Epithelial cell of esophagus (primary cell): ENCODE results near the gene FARS2.

Experiments
- DNase-seq: peaks from one replicate; pipeline ENCODE4 v3.0.0; 2010; ENCODE audit warnings: low read depth
- H3K4me3 ChIP-seq: 2 replicates; pipeline ENCODE4 v1.5.1; 2011; ENCODE audit warnings: mild to moderate bottlenecking, low read length, control low read depth
- CTCF ChIP-seq: IDR thresholded peaks from 2 replicates; pipeline ENCODE4 v1.5.1; 2011; ENCODE audit warnings: low read depth, mild to moderate bottlenecking, low read length, control low read depth, inconsistent platforms; ENCODE audit not compliant: insufficient read depth; ENCODE audit errors: missing control alignments

FARS2 gene

GRCh38 chr6:5219011-5219691 lies 42.2 kb upstream of the FARS2 start:
- peak; percentile 22 for DNase-seq
- TF ChIP-seq CTCF, result no peak
- no peak overlapping the region for H3K4me3 ChIP-seq

- no peak overlapping the region for H3K4me3 ChIP-seq
- TF ChIP-seq CTCF, result peak; percentile 8
- DNase-seq, result no peak
These were observed 40.9 kb upstream of the FARS2 start for GRCh38 chr6:5220443-5220842.

- no peak for TF ChIP-seq CTCF
- H3K4me3 ChIP-seq, result no peak overlapping the region
- DNase-seq, result no peak
These were observed 38.0 kb upstream of the FARS2 start for GRCh38 chr6:5223309-5223708.

GRCh38 chr6:5229356-5229755 lies 32.0 kb upstream of the FARS2 start:
- no peak for DNase-seq
- no peak overlapping the region for H3K4me3 ChIP-seq
- no peak for TF ChIP-seq CTCF

GRCh38 chr6:5230081-5230480 lies 31.2 kb upstream of the FARS2 start:
- no peak overlapping the region for H3K4me3 ChIP-seq
- no peak for DNase-seq
- no peak for TF ChIP-seq CTCF

- DNase-seq, result no peak
- no peak overlapping the region for H3K4me3 ChIP-seq
- TF ChIP-seq CTCF, result no peak
These were observed 30.0 kb upstream of the FARS2 start for GRCh38 chr6:5231289-5231688.

- no peak overlapping the region for H3K4me3 ChIP-seq
- TF ChIP-seq CTCF, result no peak
- no peak for DNase-seq
These were observed 26.4 kb upstream of the FARS2 start for GRCh38 chr6:5234874-5235273.
